Pancreas (tissue), 10 donors: ENCODE results near the gene TMEM87A. TPM values are rescaled to one million over a fixed set of nuclear protein-coding genes. Genes with fewer than 3 reads are reported as not detected.
A peak's percentile ranks its signal among the peaks of the same experiment; 100 is the strongest.

Source experiments
- ATAC-seq, 4 donors: fragments of 200-7000 bp; cut with Tn5 transposase; one replicate each; pipeline versions ENCODE4 v1.8.0 to v1.9.1; 2020; ENCODE audit warnings: mild to moderate bottlenecking in 4 of 4, moderate library complexity in 4 of 4
- DNase-seq, 6 donors: peaks; one replicate each; pipeline ENCODE4 v3.0.0-alpha.2; 2020
- FAIRE-seq: peaks from 2 replicates; lab custom pipeline; 2012; peaks lifted over from hg19 to GRCh38; lab: Jason Lieb, UNC
- H3K27ac ChIP-seq, 4 donors: fragments of 200-600 bp; sonication (generic); 1 replicate in 3 of 4; 2 replicates in 1 of 4; pipeline versions ENCODE4 v1.5.0 to v1.8.0; 2020
- H3K27me3 ChIP-seq, 4 donors: fragments of 200-600 bp; one replicate each; pipeline ENCODE4 v1.8.0; 2021
- H3K36me3 ChIP-seq, 3 donors: fragments of 200-600 bp; sonication (generic) in 1 of 3; one replicate each; pipeline versions ENCODE4 v1.5.0 to v1.8.0; 2020 to 2021
- H3K4me1 ChIP-seq, 3 donors: fragments of 200-600 bp; one replicate each; pipeline ENCODE4 v1.8.0; 2021
- H3K4me3 ChIP-seq, 4 donors: fragments of 200-600 bp; sonication (generic) in 2 of 4; one replicate each; pipeline versions ENCODE4 v1.5.0 to v1.8.0; 2020 to 2021
- H3K9me3 ChIP-seq, 4 donors: fragments of 200-600 bp; one replicate each; pipeline ENCODE4 v1.8.0; 2021
- CTCF ChIP-seq, 4 donors: fragments of 200-600 bp; sonication (generic) in 3 of 4; IDR thresholded peaks; one replicate each; pipeline versions ENCODE4 v1.5.0 to v1.8.0; 2021; ENCODE audit warnings: antibody characterized with exemption in 4 of 4
- WGBS, 2 donors: extraction: QIAGEN DNeasy Blood & Tissue Kit; methylation state at CpG; one replicate each; pipeline ENCODE4 v1.1.7; 2013; 5-methylcytosine and 5-hydroxymethylcytosine counted together
- intact Hi-C, 3 donors: fragments of 100-400 bp; cut with DNase I; formaldehyde crosslinking; loops; one replicate each; pipeline versions ENCODE4 v1.11.1 to v1.14.2; 2022
- polyA plus RNA-seq, 2 donors: library from polyadenylated mRNA; stranded (reverse); fragments of 200-250 nt; gene quantifications; one replicate each; pipeline ENCODE4 v1.2.3, GENCODE V29; 2013
- total RNA-seq, 6 donors: library from RNA; stranded (reverse); fragmentation: NEBNext Ultra II Directional in 4 of 6; extraction: Animal tissue kit (Norgen Biotek cat#: 25700) in 4 of 6; gene quantifications; one replicate each; pipeline versions ENCODE4 v1.2.1 to v1.2.4, GENCODE V29; 2021 to 2023
- donor health status: healthy with polysubstance abuse.
- donor health status: DM: no; HTN: no; CAD: no; lungs with moderate emphysema.
- donor health status: DM: no; HTN: no; CAD: no.
- donor health status: control.
- donor health status: control.
- donor health status: Bipolar disorder and iron deficiency.
- donor health status: DM: yes; HTN: yes; CAD: no.
- donor health status: DM: no; HTN: no; CAD: no.
- donor health status: DM: no; HTN: no; CAD: no.
- donor health status: DM: yes; HTN: yes; CAD: no.

The TMEM87A gene
- total and polyA plus RNA-seq, 8 donors = 12.2 to 32.1 (median 23.1) TPM

GRCh38 chr15:42286445-42287029 lies 13.3 kb upstream of the TMEM87A start:
- H3K4me1 ChIP-seq = peaks cover 5 to 13% (median 9%) of the 10 kb centered on the region in 3 donors
- peaks cover 0 to 3% (median 0%) of the 10 kb centered on the region in 3 donors for H3K36me3 ChIP-seq
- no peaks in the 10 kb centered on the region for H3K9me3 ChIP-seq
- TF ChIP-seq CTCF (IDR thresholded peaks at IDR 0.05) = no peak
- ATAC-seq (peak; percentile 31 to 72 (median 62)), FAIRE-seq (no peak), DNase-seq (no peak)
- H3K27ac ChIP-seq = no peak overlapping the region
- H3K4me3 ChIP-seq = no peak overlapping the region
- intact Hi-C loops = no loop called here
- 26 to 41% methylated on average over 4 of the region's 4 CpGs for WGBS, 2 donors
- H3K27me3 ChIP-seq = no peaks in the 10 kb centered on the region

GRCh38 chr15:42285034-42285433 lies 11.8 kb upstream of the TMEM87A start:
- no peaks in the 10 kb centered on the region for H3K27me3 ChIP-seq
- FAIRE-seq = no peak
- TF ChIP-seq CTCF (IDR thresholded peaks at IDR 0.05) = no peak
- ATAC-seq = no peak
- DNase-seq = no peak
- H3K4me3 ChIP-seq = no peak overlapping the region
- peaks cover 5 to 13% (median 9%) of the 10 kb centered on the region in 3 donors for H3K4me1 ChIP-seq
- no peak overlapping the region for H3K27ac ChIP-seq
- no peaks in the 10 kb centered on the region for H3K9me3 ChIP-seq
- intact Hi-C loops = no loop called here
- H3K36me3 ChIP-seq = peaks cover 0 to 10% (median 0%) of the 10 kb centered on the region in 3 donors
- WGBS, 2 donors = 91 to 98% methylated on average over 1 of the region's 1 CpG

GRCh38 chr15:42284551-42284950 lies 11.3 kb upstream of the TMEM87A start:
- Histone ChIP-seq H3K36me3 (peaks cover 0 to 10% (median 0%) of the 10 kb centered on the region in 3 donors), H3K27ac (no peak overlapping the region), H3K9me3 (no peaks in the 10 kb centered on the region), H3K4me3 (no peak overlapping the region), H3K4me1 (peaks cover 5 to 13% (median 9%) of the 10 kb centered on the region in 3 donors), H3K27me3 (no peaks in the 10 kb centered on the region)
- ATAC-seq = no peak
- DNase-seq = no peak
- TF ChIP-seq CTCF (IDR thresholded peaks at IDR 0.05) = no peak
- intact Hi-C loops = no loop called here
- FAIRE-seq = no peak

- Histone ChIP-seq H3K4me3 (no peak overlapping the region), H3K36me3 (peaks cover 0 to 10% (median 0%) of the 10 kb centered on the region in 3 donors), H3K27ac (no peak overlapping the region), H3K9me3 (no peaks in the 10 kb centered on the region), H3K27me3 (no peaks in the 10 kb centered on the region), H3K4me1 (peaks cover 5 to 13% (median 9%) of the 10 kb centered on the region in 3 donors)
- DNase-seq (peak in 2 of 6 donors; percentile 9 to 15), FAIRE-seq (no peak), ATAC-seq (peak in 2 of 4 donors; percentile 16 to 67)
- no peak for TF ChIP-seq CTCF (IDR thresholded peaks at IDR 0.05)
- 49 to 54% methylated on average over 3 of the region's 3 CpGs for WGBS, 2 donors
- intact Hi-C loops = no loop called here
Observed at GRCh38 chr15:42283671-42284070, 10.4 kb upstream of the TMEM87A start.

GRCh38 chr15:42282926-42283325 lies 9.7 kb upstream of the TMEM87A start:
- H3K9me3 ChIP-seq = no peaks in the 10 kb centered on the region
- peaks cover 0 to 10% (median 0%) of the 10 kb centered on the region in 3 donors for H3K36me3 ChIP-seq
- DNase-seq (no peak), FAIRE-seq (no peak), ATAC-seq (no peak)
- peaks cover 5 to 13% (median 9%) of the 10 kb centered on the region in 3 donors for H3K4me1 ChIP-seq
- H3K4me3 ChIP-seq = no peak overlapping the region
- no peak overlapping the region for H3K27ac ChIP-seq
- no peaks in the 10 kb centered on the region for H3K27me3 ChIP-seq
- TF ChIP-seq CTCF (IDR thresholded peaks at IDR 0.05) = no peak
- intact Hi-C loops = no loop called here
- 64 to 71% methylated on average over 5 of the region's 5 CpGs for WGBS, 2 donors
